Limb (tissue), 2 donors: ENCODE data around the gene EMC1.
A peak's percentile ranks its signal among the peaks of the same experiment; 100 is the strongest.
"Not testable (repeated sequence)": the region's sequence is repeated elsewhere in the genome, so short reads cannot be mapped to it uniquely, and the experiment has no call there.

ENCODE experiments used
- DNase-seq, 2 donors: peaks; one replicate each; pipeline ENCODE4 v3.0.0-alpha.2; 2016; ENCODE audit errors: extremely low spot score in 2 of 2

EMC1 gene

DNA sequence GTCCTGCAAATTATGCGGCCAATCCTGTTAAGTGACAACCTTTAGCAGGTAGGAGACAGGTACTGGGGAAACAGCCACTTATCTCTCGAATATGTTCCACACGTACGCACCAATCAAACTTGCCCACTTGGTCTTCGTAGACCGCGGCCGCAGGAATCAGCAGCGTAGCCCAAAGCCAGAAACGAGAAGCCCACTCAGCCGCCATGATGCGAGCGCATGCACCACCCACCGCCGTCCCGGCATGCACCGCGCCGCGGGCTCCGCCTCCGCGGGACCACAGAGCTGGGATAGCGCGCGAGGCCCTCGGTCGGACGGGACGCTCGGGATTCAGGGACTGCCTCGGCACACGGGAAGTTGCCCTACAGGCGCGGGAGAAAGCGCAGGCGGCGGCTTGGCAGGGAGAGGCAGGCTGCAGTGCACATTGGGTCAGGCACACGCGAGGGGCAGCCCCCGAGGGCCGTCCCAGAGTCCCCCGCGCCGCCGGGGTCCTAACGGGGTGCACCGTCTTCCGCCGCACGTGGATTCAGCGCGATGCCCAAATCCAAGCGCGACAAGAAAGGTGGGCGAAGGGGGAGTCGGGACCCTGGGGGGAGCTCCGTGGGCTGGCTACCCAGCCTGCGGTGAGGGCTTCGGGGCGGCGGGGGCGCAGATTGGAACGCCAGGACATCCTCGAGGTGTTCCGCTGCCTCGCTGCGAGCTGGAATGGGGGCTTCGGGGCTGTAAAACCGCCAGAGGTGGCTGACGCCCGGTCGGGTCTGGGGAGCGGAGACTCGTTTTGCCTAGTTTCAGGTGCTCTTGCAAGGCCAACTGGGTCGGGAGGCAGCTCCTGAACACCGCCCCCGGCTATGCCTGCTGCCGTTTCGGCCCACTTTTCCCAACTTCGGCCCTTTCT is at the start of gene EMC1, which contains the start of gene MRTO4:
Gene EMC1, minus strand, starts transcription at position 220 of the 892 bp plus-strand sequence. Its CDS starts 15 bp downstream, at position 205.
Gene MRTO4, plus strand, starts transcription at position 501 of the 892 bp plus-strand sequence. Its CDS starts 31 bp downstream, at position 532.
- peak; percentile 75 to 96 for DNase-seq

DNA sequence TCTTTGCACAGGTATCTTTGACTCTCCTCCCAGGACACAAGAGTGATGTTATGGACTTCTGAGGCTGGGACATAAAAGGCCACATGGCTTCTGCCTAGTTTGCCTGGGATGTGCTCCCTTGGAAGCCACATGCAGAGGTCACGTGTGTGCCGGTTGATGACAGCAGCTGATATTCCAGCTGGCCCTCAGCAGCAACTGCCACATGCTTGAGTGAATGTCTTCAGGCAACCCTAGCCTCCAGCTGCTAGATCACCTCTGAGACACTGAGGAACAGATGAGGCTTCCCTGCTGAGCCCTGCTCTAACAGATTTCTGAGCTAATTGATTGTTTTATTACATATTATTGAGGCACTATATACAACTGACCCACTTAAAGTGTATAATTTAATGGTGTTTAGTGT is 48.9 kb upstream of the EMC1 start:
- no peak for DNase-seq

DNA sequence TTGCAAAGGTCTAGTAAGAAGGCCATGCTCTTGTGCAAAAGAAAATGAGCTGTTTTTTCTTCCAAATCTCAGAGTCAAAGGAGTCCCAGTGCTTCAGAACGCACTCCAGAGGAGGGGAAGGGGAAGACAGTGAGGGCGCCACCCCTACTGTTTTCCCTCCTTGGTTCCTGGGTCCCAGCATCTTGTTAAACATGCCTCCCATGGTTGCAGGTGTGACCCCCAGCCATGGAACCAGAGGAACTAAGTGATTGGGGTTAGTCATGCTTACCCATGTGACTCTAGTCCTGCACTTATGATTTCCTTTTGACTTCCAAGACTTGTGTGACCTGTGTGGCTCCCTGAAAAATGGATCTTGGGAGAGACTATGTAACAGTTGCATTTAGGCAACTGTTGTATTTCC is 43.3 kb upstream of the EMC1 start:
- DNase-seq: no peak

DNA sequence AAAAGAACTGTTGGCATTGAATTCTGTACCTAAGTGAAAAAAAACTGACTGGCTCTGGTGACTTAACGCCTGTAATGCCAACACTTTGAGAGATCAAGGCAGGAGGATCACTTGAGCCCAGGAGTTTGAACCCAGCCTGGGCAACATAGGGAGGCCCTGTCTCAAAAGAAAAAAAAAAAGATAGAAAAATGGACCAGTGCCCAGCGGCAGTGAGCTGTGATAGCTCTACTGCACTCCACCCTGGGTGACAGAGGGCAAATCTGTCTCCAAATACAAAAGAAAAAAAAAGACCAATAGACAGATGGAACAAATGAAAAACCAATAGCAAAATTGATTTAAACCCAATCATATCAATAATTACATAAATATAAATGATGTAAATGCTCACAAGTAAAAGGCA is 37.9 kb upstream of the EMC1 start:
- DNase-seq: no peak

DNA sequence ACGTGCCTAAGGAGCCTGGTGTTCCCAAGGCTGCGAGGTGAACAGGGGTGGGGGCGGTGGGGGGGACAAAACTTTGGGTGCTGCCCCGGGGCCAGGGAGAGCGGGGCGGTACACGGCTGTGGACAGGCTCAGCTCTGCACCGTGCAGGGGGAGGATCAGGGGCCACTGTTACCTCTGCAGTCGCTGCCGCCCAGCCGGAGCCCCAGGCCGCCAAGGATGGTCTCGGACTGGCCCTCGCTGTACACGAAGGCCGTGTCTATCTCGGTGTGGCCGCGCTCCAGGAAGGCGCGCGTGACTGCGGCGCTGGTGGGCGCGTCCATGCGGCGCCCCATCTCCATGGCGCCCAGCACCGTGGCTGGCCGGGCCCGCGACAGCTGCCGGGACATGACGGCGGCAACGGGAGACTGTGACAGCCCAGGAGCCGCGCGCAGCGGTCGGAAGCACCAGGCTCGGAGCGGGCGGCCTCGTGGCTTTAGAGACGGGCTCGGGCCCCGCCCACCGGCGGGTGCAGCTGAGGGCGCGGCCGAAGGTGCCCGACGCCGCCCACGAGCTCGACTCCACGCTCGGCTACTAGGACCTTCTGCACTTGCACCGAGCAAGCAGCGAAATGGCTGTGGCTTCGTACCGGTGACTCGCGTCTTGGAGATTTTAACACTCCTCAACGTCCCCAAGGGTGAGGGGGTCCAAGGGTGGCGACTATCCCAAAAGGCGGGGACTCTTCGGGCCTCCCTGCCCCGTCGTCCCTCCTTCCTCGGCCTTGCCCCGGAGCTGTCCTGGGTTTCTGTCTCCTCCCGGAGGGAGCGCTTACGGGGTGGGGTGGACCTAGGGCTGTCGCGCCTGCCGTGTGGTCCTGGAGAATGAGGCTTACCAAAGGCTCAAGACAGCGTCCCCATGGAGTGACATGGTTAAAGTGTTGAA is 37.3 kb upstream of the EMC1 start, which contains the start of gene AKR7A3:
Gene AKR7A3, minus strand, starts transcription at position 447 of the 918 bp plus-strand sequence. Its CDS starts 61 bp downstream, at position 386.
- peak in 1 of 2 donors; percentile 52 for DNase-seq

DNA sequence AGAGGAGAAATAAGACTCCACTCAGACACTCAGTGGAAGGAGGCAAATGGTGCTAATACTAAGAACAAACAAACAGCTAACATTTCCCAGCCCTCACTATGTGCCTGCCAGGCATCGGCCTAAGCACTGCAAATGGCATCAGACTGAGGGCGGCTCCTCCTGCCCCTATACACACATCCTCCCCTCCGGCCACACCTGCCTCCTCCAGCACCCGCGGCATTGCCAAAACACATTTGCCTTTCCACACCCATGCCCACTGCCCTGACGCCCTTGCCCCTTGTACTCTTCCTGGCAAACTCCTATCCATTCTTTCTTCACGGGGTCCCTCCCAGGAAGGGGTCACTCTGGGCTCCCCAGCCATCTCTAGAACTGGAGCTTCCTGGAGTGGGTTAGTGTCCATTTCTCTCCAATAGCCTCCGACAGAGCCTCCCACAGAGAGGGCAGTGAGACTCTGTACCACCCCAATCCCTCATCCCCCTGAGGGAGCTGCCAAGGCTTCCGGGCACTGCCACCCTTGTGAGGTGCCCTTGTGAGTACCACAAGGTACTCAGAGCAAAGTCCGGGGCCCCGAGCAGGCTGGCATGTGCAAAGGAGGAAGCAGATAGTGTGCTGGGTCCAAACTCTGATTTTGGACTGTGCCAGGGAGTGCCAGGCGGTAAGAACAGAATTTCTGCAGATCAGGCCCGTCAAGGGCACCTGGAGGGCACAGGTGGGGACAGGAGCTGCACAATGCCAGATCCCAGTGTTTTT is 36.3 kb upstream of the EMC1 start:
- no peak for DNase-seq

DNA sequence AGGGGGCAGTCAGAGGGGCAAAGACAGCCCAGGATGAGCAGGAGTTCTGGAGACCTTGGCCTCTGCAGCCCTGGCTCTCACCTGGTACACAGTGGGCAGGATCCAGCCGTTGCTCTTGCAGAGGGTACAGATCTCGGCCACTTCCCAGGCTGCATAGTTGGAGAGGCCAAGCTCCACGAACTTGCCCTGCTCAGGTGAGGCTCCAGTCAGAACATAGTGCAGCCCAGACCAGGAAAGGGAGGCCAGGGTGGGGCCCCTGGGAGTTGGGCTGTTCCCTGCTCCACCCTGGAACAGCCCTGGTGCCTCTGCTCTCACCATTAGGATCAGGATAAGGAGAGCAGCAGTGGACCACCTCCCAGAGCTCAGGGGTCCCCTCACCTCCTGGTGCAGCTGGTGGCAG is 34.5 kb upstream of the EMC1 start:
- not testable (repeated sequence) for DNase-seq

DNA sequence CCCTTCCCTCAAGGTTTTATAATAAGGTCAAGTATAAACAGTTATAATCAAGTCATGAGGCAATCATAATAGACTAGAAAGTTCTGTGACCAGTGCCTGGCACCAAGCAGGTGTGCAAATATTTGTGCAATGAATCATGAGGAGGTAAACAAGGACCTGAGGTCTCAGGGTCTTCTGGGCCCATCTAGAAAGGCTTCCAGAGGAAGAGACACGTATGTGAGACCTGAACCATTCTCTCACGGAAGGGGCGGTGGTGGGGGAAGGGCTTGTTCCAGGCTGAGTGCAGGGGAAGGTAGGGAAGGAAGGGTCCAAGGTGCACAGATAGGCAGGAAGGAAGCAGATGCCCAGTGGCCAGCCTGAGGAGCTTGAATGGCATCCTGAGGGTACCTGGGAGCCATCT is 34.0 kb upstream of the EMC1 start:
- not testable (repeated sequence) for DNase-seq

DNA sequence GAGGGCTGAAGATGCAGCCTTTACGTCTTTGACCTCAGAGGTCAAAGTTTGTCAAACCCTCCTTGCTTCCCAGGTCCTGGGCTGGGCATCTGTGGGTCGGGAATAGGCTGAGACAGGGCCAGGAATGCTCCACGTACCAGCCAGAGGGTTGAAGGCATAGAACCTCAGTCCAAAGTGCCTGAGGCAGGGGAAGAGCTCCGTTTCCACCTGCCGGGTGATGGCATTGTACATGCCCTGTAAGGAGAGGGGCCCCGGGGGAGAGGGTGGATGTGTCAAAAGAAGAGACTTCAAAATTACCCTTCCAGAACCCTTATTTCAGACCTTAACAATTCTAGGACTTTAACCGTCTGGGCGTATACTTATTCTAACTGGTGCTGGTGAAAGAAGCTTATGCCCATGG is 33.6 kb upstream of the EMC1 start:
- DNase-seq: no peak

DNA sequence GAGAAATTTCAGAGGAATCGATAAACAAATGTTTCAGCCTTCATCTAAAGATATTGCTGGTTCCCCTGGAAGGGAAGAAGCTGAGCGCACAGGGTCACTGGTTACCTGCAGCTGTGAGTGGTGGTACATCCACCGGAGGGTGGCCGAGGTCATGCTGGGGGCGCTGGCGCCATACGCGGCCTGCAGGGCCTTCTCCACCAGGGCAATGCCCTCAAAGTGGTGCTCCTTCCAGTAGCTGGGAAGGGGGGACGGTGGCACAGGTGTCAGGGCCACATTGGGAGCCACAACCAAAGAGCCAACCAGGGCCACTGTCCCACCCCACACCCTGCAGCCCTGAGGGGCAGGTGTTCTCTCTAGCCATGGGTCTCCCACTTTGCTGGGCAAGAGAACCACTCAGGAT is 32.6 kb upstream of the EMC1 start:
- no peak for DNase-seq

DNA sequence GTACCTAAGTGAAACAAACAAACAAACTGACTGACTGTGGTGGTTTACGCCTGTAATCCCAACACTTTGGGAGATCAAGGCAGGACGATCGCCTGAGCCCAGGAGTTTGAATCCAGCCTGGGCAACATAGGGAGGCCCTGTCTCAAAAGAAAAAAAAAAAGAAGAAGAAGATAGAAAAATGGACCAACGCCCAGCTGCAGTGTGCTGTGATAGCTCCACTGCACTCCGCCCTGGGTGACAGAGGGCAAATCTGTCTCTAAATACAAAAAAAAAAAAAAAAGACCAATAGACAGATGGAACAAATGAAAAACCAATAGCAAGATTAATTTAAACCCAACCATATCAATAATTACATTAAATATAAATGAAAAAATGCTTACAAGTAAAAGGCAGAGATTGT is 23.3 kb upstream of the EMC1 start:
- DNase-seq: no peak

DNA sequence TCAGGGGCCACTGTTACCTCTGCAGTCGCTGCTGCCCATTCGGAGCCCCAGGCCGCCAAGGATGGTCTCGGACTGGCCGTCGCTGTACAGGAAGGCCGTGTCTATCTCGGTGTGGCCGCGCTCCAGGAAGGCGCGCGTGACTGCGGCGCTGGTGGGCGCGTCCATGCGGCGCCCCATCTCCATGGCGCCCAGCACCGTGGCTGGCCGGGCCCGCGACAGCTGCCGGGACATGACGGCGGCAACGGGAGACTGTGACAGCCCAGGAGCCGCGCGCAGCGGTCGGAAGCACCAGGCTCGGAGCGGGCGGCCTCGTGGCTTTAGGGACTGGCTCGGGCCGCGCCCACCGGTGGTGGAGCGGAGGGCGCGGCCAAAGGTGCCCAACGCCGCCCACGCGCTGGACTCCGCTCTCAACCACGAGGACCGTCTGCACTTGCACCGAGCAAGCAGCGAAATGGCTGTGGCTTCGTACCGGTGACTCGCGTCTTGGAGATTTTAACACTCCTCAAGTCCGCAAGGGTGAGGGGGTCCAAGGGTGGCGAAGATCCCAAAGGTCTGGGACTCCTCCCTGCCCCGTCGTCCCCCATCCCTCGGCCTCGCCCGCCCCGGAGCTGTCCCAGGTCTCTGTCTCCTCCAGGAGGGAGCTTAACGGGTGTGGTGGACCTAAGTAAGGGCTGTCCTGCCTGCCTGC is 22.7 kb upstream of the EMC1 start:
- not testable (repeated sequence) for DNase-seq

DNA sequence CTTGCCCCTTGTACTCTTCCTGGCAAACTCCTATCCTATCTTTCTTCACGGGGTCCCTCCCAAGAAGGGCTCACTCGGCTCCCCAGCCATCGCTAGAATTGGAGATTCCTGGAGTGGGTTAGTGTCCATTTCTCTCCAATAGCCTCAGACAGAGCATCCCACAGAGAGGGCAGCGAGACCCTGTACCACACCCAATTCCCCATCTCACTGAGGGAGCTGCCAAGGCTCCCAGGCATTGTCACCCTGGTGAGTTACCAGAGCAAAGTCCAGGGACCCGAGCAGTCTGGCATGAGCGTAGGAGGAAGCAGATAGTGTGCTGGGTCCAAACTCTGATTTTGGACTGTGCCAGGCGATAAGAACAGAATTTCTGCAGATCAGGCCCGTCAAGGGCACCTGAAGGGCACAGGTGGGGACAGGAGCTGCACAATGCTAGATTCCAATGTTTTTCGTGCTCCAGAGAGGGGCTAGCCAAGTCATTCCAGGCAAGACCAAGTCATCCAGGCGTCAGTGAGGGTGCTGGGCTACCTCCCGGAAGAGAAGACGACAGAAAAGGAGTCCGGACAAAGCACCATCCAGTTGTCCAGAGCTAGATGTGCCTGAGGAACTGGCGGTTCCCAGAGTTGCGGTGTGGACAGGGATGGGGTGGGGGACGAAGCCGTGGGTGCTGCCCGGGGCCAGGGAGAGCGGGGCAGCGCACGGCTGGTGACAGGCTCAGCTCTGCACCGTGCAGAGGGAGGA is 22.0 kb upstream of the EMC1 start:
- no peak for DNase-seq

DNA sequence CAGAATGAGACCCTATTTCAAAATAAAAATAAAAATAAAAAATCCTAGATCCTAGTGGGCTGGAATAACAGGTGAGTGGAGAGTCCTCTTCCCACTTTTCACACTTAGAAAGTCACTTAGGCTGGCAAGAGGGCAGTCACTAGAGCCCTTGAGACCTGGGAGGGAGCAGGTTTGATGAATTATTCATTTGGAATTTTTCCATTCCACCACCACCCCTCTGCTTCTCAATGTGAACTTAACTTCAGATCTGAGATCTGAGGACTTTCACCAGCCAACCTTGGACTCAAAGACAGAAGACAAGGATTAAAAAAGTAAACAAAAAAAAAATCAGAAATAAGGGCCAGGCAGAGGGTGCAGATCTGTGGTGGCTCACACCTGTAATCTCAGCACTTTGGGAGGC is 20.7 kb upstream of the EMC1 start:
- no peak for DNase-seq

DNA sequence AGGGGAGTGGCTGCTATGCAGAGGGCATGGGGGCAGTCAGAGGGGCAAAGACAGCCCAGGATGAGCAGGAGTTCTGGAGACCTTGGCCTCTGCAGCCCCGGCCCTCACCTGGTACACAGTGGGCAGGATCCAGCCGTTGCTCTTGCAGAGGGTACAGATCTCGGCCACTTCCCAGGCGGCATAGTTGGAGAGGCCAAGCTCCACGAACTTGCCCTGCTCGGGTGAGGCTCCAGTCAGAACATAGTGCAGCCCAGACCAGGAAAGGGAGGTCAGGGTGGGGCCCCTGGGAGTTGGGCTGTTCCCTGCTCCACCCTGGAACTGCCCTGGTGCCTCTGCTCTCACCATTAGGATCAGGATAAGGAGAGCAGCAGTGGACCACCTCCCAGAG is 19.0 kb upstream of the EMC1 start:
- DNase-seq: not testable (repeated sequence)

DNA sequence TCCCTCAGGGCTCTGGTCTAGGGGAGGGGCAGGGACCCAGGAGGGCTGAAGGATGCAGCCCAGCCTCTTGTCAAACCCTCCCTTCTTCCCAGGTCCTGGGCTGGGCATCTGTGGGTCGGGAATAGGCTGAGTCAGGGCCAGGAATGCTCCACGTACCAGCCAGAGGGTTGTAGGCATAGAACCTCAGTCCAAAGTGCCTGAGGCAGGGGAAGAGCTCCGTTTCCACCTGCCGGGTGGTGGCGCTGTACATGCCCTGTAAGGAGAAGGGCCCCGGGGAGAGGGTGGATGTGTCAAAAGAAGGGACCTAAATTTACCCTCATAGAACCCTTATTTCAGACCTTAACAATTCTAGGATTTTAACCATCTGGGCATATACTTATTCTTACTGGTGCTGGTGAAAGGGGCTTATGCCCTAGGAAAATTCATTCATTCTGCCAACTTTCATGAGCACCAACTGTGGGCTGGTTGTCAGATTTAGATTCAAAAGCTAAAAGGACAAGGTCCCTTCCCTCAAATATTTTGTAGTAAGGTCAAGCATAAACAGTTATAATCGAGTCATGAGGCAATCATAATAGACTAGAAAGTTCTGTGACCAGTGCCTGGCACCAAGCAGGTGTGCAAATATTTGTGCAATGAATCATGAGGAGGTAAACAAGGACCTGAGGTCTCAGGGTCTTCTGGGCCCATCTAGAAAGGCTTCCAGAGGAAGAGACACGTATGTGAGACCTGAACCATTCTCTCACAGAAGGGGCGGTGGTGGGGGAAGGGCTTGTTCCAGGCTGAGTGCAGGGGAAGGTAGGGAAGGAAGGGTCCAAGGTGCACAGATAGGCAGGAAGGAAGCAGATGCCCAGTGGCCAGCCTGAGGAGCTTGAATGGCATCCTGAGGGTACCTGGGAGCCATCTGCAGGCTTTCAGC is 18.4 kb upstream of the EMC1 start:
- DNase-seq: not testable (repeated sequence)

DNA sequence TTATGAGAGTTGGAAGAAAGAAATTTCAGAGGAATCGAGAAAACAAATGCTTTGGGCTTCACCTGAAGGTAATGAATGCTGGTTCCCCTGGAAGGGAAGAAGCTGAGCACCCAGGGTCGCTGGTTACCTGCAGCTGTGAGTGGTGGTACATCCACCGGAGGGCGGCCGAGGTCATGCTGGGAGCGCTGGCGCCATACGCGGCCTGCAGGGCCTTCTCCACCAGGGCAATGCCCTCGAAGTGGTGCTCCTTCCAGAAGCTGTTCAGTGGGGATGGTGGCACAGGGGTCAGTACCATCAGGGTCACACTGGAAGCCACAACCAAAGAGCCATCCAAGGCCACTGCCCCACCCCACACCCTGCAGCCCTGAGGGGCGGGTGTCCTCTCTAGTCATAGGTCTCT is 17.1 kb upstream of the EMC1 start:
- no peak for DNase-seq

DNA sequence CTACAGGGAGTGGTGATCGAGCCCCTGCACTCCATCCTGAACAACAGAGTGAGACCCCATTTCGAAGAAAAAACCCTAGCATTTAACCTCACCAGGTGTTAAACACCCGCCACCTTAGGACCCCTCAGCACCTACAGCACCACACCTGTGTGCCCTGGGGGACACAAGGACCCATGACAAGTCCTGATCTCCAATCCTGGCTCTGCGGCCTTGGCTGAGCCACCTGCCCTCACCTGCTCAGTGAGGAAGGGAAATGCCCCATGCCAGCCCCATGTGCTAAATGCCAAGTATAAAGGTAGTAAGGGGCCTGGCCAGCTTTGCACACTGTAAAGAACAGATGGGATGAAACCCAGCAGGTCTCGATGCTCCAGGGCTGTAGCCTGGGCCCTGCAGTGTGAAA is 11.4 kb upstream of the EMC1 start:
- no peak for DNase-seq

DNA sequence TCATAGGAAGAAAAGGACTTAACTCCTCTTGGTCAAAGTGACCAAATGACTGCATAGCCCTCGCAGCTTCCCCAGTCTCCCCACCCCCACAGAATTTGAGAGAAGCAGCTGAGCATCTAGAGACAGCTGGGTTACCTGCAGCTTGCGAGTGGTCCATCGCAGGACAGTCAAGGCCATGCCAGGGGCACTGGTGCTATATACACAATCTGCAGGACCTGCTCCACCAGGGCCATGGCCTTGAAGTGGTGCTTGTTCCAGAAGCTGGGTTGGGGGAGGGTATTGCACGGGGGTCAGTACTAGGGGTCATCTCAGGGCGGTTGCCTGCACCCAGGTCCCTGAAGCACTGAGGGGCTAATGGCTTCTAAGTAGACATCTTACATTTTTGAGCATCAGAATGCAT is 10.7 kb upstream of the EMC1 start:
- DNase-seq: no peak
